Body of pancreas (tissue), 4 donors: ENCODE measurements around the gene MYO10. TPM values are rescaled to one million over a fixed set of nuclear protein-coding genes. Genes with fewer than 3 reads are reported as not detected.

Experiments
- ATAC-seq: fragments of 150-250 bp; one replicate; pipeline ENCODE4 v1.9.1; 2016
- DNase-seq, 4 donors: peaks; one replicate each; pipeline ENCODE4 v3.0.0-alpha.2; 2019
- H3K27ac ChIP-seq, 4 donors: fragments of 200-600 bp; sonication (generic); 1 replicate in 3 of 4; 2 replicates in 1 of 4; pipeline versions ENCODE4 v1.5.1 to v1.6.1; 2016 to 2019; ENCODE audit warnings: mild to moderate bottlenecking in 1 of 4, mixed read lengths in 1 of 4, moderate library complexity in 1 of 4
- H3K27me3 ChIP-seq, 2 donors: fragments of 200-600 bp; sonication (generic); one replicate each; pipeline ENCODE4 v1.6.0; 2016; ENCODE audit warnings: mild to moderate bottlenecking in 1 of 2
- H3K36me3 ChIP-seq, 2 donors: fragments of 200-600 bp; sonication (generic); replicated peaks in 1 of 2; 2 replicates each; pipeline ENCODE4 v1.5.1; 2016; ENCODE audit warnings: low read depth in 2 of 2; ENCODE audit not compliant: insufficient read depth in 1 of 2
- H3K4me1 ChIP-seq: fragments of 200-600 bp; sonication (generic); one replicate; pipeline ENCODE4 v1.6.0; 2016
- H3K4me3 ChIP-seq, 2 donors: fragments of 200-600 bp; sonication (generic); 1 replicate in 1 of 2; 2 replicates in 1 of 2; pipeline ENCODE4 v1.5.1; 2016 to 2019
- H3K9me3 ChIP-seq, 3 donors: fragments of 200-600 bp; sonication (generic); 1 replicate in 2 of 3; 2 replicates in 1 of 3; pipeline ENCODE4 v1.5.1; 2016
- CTCF ChIP-seq, 7 experiments: fragments of 450-650 bp in 4 of 7; fragments of 200-600 bp in 3 of 7; sonication (generic) in 3 of 7; IDR thresholded peaks; one replicate each; pipeline ENCODE4 v1.5.1; 2016 to 2019; ENCODE audit warnings: antibody characterized with exemption in 7 of 7
- POLR2A ChIP-seq, 3 donors: fragments of 450-650 bp; IDR thresholded peaks; one replicate each; pipeline ENCODE4 v1.6.1; 2016; ENCODE audit warnings: antibody characterized with exemption in 3 of 3, mild to moderate bottlenecking in 2 of 3
- WGBS, 2 donors: methylation state at CpG; one replicate each; pipeline ENCODE4 v1.1.5; 2017; 5-methylcytosine and 5-hydroxymethylcytosine counted together
- intact Hi-C: fragments of 100-400 bp; cut with DNase I; formaldehyde crosslinking; loops from one replicate; pipeline ENCODE4 v1.15.1; 2023
- small RNA-seq: library from RNA; depleted of rRNA; stranded (forward); fragments of <200 nt; gene quantifications from one replicate; pipeline ENCODE3, GENCODE V24; 2016
- total RNA-seq, 2 donors: library from RNA; depleted of rRNA; stranded (reverse); fragments of >200 nt; gene quantifications; one replicate each; pipeline ENCODE4 v1.1.0, GENCODE V29; 2016

Gene MYO10
- total RNA-seq, 2 donors from 2014 or later: 35.8 to 162 TPM

DNA sequence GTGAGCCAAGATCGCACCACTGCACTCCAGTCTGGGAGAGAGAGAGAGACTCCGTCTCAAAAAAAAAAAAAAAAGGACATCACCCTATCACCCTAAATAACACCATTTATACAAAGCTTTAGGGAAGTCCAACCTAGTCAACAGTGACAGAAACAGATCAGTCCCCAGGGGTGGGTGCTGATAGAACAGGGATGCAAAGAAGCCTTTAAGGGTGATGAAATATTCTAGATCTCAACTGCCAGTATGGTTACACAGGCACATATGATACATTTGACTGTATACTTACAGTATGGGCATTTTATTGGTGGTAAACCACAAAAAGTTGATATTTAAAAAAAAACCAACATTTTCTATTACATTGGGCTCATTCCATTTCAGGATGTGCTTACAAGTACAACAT is 324.1 kb downstream of the MYO10 start:
- WGBS, 2 donors: 81 to 94% methylated on average over 2 of the region's 2 CpGs
- ATAC-seq (no peak), DNase-seq (no peak)
- Histone ChIP-seq H3K36me3 (no peaks in the 10 kb centered on the region), H3K4me1 (peaks cover 6% of the 10 kb centered on the region), H3K27ac (no peak overlapping the region), H3K4me3 (no peak overlapping the region), H3K27me3 (no peaks in the 10 kb centered on the region), H3K9me3 (no peaks in the 10 kb centered on the region)
- intact Hi-C loops: no loop called here
- TF ChIP-seq CTCF (IDR thresholded peaks at IDR 0.05): no peak
- TF ChIP-seq POLR2A (IDR thresholded peaks at IDR 0.05): no peak

Small RNA genes lying within 50 kb of the gene (small RNA-seq; reads per million reads assigned to genes)
- gene RF00019 (not detected), gene RNA5SP179 (not detected), gene RNU6-660P (not detected)
